ENCODE data around the gene ALG12.

DNA sequence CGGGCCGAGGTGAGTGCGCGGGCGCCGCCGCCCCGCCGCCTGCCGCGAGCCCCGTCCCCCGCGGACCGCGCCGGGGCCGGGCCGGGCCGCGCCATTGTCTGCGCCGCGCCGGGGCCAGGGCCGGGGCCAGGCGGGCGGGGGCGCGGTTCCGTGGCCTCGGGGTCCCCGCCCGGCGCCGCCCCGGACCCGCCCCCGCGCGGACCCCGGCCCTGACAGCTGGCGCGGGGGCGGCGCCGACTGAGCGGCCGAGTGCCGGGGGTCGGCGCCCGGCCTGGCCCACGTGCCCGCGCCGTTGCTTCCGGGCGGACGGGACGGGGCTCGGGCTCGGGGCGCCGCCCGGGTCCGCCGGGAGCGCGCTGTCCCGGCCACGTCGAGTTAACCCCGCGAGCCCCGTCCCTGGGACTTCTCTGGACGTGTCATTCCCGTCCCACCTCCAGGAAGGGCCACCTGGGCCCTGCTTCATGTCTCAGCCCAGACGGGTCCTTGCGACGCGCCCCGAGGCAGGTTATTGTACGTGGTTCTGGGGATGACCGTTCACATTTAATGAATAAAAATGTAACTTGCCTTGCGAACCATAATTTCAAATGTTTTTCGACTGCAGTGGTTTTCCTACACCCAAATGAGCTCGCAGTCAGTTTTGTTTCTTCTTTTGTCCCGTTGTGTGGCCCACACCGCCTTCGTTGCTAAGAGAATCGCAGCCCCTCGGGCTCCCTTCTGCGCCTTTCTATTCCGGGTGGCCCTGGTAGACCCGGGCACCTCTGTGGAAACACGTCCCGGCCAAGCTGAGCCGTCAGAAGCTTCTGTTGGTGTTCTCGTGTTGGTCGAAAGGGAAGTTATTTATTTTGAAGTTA is 64.0 kb downstream of the ALG12 start:
- TF ChIP-seq, protein P1, sequence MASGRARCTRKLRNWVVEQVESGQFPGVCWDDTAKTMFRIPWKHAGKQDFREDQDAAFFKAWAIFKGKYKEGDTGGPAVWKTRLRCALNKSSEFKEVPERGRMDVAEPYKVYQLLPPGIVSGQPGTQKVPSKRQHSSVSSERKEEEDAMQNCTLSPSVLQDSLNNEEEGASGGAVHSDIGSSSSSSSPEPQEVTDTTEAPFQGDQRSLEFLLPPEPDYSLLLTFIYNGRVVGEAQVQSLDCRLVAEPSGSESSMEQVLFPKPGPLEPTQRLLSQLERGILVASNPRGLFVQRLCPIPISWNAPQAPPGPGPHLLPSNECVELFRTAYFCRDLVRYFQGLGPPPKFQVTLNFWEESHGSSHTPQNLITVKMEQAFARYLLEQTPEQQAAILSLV (CRISPR knock-in tag; IDR thresholded peaks at IDR 0.05; ENCODE audit: borderline replicate concordance) = no peak
- TF ChIP-seq, protein P2, sequence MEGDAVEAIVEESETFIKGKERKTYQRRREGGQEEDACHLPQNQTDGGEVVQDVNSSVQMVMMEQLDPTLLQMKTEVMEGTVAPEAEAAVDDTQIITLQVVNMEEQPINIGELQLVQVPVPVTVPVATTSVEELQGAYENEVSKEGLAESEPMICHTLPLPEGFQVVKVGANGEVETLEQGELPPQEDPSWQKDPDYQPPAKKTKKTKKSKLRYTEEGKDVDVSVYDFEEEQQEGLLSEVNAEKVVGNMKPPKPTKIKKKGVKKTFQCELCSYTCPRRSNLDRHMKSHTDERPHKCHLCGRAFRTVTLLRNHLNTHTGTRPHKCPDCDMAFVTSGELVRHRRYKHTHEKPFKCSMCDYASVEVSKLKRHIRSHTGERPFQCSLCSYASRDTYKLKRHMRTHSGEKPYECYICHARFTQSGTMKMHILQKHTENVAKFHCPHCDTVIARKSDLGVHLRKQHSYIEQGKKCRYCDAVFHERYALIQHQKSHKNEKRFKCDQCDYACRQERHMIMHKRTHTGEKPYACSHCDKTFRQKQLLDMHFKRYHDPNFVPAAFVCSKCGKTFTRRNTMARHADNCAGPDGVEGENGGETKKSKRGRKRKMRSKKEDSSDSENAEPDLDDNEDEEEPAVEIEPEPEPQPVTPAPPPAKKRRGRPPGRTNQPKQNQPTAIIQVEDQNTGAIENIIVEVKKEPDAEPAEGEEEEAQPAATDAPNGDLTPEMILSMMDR (CRISPR knock-in tag; IDR thresholded peaks at IDR 0.05) = no peak
- TF ChIP-seq CREB1 (IDR thresholded peaks at IDR 0.05) = no peak
- TF ChIP-seq CREB1 (CRISPR knock-in tag; IDR thresholded peaks at IDR 0.05) = no peak
- TF ChIP-seq ASH2L (IDR thresholded peaks at IDR 0.05; ENCODE audit: insufficient read length, low read depth, low read length) = no peak
- TF ChIP-seq ZNF629 (CRISPR knock-in tag; conservative IDR thresholded peaks at IDR 0.05) = no peak
- TF ChIP-seq, protein P3, sequence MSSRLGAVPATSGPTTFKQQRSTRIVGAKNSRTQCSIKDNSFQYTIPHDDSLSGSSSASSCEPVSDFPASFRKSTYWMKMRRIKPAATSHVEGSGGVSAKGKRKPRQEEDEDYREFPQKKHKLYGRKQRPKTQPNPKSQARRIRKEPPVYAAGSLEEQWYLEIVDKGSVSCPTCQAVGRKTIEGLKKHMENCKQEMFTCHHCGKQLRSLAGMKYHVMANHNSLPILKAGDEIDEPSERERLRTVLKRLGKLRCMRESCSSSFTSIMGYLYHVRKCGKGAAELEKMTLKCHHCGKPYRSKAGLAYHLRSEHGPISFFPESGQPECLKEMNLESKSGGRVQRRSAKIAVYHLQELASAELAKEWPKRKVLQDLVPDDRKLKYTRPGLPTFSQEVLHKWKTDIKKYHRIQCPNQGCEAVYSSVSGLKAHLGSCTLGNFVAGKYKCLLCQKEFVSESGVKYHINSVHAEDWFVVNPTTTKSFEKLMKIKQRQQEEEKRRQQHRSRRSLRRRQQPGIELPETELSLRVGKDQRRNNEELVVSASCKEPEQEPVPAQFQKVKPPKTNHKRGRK (CRISPR knock-in tag; IDR thresholded peaks at IDR 0.05) = no peak
- no peak for TF ChIP-seq KDM5B (CRISPR knock-in tag; IDR thresholded peaks at IDR 0.05; ENCODE audit: borderline replicate concordance)
- TF ChIP-seq MXI1 (IDR thresholded peaks at IDR 0.05; ENCODE audit: borderline replicate concordance, low read depth, low read length) = peak; percentile 49; the same call in 1 of the 3 replicates
- TF ChIP-seq PHF21A (CRISPR knock-in tag; IDR thresholded peaks at IDR 0.05) = no peak
- no peak for TF ChIP-seq FOXM1 (CRISPR knock-in tag; IDR thresholded peaks at IDR 0.05)
- TF ChIP-seq ZNF24 (IDR thresholded peaks at IDR 0.05) = no peak
- no peak for TF ChIP-seq EZH2 (conservative IDR thresholded peaks at IDR 0.05; ENCODE audit: low read depth, low read length)
- no peak for TF ChIP-seq MAFK (conservative IDR thresholded peaks at IDR 0.05 in 1 of 2, IDR thresholded peaks at IDR 0.05 in 1 of 2; ENCODE audit: low read length in 2 of 2)
